IPS-18c (cell line): ENCODE measurements around the gene MFNG.

ENCODE experiments used
- H3K4me3 ChIP-seq: 2 replicates; pipeline ENCODE4 v1.7.0; 2013; ENCODE audit warnings: low read depth, mild to moderate bottlenecking, low read length, moderate library complexity; ENCODE audit not compliant: insufficient read depth
- H3K9me3 ChIP-seq: one replicate; pipeline ENCODE4 v1.6.1; 2013; ENCODE audit warnings: mild to moderate bottlenecking, low read length, moderate library complexity; ENCODE audit not compliant: control insufficient read depth, insufficient read depth

The MFNG gene

DNA sequence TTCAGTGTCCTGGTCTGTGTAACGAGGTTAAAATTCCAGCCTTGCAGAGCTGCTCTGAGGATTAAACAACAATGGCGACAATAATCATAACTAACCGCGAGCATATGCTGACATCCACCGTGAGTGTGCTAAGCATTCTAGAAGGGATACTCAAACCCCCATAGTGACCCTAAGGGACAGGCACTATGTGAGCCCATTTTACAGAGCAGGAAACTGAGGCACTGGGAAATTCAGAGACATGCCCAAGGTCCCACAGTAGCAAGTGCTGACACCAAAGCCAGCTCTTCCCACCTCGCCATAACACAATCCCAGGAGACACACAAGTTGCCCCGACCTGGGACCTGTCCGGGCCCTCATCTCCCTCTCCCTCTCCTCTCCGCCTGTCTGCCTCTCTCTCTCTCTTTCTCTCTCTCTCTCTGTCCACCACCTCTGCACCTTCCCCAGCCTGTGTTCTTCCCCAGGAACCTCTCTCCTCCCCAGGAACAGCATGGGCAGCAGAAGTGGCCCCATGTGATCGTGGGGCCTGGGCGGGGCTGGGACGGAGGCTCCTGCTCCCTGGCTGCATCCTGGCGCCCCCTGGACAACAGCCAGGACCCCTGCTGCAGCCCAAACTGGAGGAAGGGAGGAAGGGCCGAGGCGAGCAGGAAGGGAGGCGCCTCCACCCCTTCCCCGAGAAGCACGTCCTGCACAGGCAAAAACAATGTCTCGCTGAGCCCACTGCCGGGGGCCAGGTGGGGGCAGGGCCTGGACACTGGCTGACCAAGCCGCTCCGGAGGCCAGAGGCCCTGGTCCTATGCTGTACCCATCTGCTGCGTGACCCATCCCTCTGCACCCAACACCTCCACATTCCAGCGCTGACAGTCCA, 14.8 kb upstream of the MFNG start:
- Histone ChIP-seq H3K4me3 (no peak overlapping the region), H3K9me3 (no peaks in the 10 kb centered on the region)

DNA sequence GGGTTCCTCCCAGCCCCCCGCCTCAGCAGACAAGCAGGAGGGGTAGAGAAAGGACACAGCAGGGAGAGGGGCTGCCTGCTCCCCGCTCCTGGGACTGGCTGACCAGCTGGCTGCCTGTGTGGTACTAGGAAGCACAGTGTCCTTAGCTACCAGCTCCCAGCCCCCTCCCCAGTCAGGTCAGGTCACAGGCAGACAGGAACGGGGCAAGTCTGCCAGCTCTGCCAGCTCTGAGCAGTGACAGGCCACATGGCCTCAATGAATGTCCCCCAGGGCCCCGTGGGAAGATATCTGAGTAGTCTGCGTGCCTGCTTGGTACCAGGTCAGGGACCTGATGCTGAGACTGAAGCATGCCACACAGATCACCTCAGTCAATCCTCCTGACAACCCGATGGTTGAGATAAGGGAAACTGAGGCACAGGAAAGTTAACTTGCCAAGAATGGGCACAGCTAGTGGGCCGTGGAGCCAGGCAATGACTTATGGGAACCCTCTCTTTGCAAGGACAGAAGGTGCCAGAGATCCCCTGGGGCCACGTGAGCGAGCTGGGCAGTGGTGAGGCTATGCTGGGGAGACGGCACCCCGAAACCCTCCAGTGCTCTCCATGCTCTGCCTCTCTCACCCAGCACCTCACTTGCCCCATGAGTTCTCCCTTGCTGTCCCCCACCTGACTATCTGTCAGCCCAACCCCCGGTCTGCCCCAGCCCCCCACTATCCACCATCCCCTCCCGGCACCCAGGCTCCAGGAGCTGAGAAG, 13.8 kb upstream of the MFNG start:
- no peaks in the 10 kb centered on the region for H3K9me3 ChIP-seq
- H3K4me3 ChIP-seq: no peak overlapping the region

DNA sequence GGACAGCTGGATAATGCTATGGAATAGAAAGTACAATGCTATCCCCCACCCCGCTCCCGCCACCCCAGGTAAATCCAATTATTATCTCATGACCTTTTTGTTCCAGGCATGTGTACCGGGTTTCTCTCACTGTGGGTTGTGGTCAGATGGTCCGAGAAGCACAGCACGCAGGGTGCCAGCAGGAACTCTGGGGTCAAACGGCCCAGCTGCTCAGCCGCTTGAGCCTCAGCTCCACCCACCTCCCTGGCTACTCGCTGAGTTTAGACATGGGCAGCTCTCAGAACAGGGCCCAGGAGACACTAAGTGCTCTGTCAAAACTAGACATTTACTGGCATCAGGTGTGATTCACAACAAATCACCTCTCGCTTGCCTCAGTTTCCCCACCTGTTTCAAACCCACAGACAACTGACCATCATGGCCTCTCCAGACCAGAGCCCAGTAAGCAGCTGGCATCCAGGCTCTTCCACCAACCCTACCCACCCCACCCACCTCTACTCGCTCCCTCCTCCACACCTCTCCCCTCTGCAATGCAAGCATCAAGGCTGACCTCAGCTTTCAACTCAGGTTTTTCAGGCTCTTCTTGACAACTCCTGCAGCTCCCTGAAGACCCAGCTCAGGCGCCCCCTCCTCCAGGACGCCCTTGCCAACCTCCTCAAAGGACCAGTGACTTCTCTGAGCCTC, 13.0 kb upstream of the MFNG start:
- Histone ChIP-seq H3K4me3 (no peak overlapping the region), H3K9me3 (no peaks in the 10 kb centered on the region)

DNA sequence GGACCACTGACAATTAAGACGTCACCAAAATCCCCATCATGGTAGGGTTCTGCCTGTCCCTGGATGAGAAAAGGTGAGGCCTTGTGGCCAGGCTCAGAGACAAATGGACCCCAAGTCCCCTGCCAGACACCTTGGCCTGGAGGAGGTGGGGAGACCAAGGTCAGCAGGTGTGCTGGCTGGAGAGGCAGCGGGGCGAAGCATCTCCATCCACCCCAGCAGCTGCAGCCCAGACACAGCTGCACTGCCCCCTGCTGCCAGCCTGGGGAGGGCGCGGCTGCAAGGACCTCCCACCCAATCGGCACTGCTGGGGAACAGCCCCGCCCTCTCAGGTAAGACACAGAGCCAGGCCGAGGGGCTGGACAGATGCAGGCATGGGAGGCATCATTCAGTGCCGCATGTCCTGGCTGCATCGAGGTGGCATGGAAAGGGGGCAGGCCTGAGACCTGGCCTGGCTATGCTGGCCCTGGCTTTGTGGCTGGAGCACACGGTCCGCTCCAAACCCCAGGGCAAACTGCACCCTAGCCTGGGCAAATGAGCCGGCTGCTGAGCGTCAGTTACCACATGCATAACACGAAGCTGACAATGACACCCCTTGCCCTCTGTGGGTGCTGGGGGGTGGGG, 12.2 kb upstream of the MFNG start:
- H3K4me3 ChIP-seq: no peak overlapping the region
- H3K9me3 ChIP-seq: no peaks in the 10 kb centered on the region

DNA sequence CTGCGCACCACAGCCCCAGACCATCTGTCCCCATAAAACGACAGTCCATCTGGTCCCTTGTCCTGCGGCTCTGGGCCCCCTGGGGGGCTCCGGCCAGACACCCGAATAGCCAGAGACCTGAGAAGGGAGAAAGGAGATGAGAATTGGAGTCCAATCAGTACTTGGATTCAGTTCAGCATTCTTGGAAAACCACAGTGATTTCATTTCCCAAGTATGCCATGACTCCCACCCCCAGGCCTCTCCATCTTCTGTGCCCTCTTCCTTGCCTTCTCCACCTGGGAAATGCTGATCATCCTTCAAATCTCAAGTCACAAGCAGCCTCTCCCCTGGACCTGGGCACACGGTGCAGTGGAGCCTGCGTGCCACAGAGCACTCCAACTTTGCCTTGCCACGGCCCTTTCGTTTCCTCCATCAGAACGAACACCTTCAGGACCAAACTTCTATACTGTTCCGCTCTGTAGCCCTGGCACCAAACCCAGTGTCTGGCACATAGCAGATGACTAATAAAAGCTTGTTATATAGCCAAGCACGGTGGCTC, 10.9 kb upstream of the MFNG start:
- no peak overlapping the region for H3K4me3 ChIP-seq
- no peaks in the 10 kb centered on the region for H3K9me3 ChIP-seq

DNA sequence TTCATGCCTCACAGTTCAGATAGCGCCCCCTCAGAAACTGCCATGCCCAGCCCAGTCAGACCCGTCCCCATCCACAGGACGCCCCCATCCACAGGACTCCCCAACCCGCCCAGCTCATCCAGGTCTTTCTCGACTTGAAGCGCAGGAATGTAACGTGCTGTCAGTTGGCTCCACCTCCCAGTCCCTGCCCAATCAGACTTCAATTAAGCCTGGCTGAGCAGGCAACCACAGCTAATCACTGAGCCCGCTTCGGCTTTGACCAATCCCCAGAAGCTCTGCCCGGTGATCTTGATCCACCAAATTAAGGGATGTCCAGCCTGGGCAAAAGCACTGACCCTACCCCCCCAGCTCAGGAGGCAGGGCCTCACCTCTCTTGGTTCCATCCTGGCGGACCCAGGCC, 10.5 kb upstream of the MFNG start:
- no peak overlapping the region for H3K4me3 ChIP-seq
- H3K9me3 ChIP-seq: no peaks in the 10 kb centered on the region

DNA sequence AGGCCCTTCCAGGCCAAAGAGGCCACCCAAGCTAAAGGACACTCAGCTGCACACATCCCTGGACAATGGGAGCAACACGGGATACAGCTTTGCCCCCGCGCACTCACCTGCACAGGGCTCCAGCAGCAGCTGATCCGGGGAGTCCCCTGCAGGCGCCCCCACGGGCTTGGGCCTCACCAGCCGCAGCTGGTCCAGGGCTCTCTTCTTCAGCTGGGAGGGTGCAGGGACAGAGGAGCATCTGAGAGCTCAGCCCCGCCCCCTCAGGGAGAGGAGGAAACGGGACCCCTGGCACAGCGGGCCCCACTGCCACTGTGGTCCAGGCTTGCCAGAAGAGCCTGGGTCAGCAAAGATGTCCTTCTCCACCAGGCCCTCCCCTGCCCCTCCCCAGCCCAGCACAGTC, 7.8 kb upstream of the MFNG start:
- Histone ChIP-seq H3K9me3 (no peaks in the 10 kb centered on the region), H3K4me3 (no peak overlapping the region)

DNA sequence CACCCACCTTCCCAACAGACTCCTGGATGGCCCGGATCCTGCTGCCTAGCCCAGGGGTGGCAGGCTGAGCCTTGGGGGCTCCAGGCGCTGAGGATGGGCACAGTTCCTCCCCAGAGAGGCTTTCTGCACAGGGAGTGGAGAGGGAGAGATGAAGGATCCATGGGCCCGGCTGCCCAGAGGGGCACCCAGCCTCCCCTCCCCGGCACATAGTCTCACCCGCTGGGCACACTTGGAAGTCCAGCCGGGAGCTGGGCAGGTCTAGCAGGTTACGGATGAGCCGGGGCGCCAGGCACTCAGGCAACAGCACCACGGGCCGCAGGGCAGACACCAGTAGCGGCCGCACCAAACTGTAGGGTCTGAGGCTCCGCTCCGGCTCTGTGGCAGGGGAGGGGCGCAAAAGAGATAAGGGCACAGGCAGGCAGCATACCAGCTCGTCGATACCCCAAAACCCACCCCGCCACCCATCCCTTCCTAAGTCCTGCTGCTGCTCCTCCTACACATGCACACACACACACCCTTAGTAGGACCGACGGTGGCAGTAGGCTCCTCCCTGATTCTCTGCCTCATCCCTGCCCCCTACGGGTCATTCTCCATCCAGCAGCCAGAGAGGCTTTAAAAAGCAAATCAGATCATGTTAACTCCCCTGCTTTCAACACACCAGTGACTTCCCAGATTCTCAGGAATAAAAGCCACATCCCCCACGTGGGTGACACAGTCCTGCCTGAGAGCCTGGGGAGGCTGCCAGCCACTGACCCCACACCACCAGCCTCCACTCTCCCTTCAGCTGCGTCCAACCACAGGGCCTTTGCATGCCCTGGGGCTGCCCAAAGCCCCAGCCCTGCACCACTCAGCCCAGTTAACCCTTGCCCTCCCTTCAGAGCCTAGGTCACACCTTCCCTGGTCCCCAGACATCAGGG, 6.5 kb upstream of the MFNG start:
- Histone ChIP-seq H3K4me3 (no peak overlapping the region), H3K9me3 (no peaks in the 10 kb centered on the region)

DNA sequence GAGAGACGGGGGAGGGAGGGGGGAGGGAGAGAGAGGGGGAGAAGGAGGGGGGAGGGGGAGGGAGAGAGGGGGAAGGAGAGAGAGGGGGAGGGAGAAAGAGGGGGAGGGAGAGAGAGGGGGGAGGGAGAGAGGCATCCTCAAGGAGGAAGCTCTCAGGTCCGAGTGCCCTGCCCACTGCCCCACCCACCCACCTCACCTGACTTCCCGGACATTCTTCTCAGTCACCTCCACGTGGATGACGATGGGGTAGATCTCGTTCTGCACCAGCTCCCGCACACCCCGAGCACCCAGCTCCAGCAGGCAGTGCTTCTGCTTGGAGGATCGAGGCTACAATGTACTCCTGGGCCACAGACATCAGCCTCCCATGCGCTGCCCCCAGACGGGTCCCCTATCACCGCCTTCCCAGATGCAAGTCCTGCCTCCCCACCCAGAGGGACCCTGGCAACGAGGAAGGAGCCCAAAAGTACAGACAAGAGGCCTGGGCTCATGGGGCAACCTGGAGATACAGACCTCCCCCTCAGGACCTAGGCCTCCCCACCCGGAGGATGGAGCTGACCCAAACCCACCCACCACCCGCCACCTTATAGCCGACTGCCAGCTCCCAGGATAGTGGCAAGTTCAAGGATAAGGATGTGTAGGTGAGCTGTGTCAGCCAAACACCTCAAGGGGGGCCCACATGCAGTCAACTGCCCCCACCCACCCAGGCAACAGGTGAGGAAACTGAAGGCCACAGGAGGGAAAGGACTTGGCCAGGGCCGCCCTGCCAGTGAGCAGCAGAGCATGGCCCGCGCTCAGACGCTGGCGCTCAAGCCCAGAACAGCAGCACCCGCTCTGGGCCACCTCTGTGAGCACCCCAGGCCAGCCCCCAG, 5.6 kb upstream of the MFNG start:
- Histone ChIP-seq H3K4me3 (no peak overlapping the region), H3K9me3 (no peaks in the 10 kb centered on the region)

DNA sequence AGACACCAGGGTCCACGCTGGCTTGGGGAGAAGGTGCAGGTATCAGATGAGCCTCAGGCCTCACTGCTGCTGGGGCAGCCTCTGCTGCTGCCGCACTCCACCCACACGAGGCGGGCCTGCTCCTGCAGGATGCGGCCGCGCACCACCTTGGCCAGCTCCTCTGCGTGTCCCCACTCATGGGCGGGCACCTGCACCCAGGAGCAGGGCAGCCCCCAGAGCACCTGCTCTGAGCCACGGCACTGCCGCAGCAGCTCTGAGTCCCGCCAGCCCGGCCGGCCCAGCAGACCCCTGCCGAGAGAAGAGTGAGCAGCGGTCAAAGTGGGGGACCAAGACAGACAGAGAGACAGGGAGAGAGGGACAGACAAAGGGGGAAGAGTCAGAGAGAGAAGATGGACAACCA, 4.9 kb upstream of the MFNG start:
- H3K9me3 ChIP-seq: no peaks in the 10 kb centered on the region
- no peak overlapping the region for H3K4me3 ChIP-seq

DNA sequence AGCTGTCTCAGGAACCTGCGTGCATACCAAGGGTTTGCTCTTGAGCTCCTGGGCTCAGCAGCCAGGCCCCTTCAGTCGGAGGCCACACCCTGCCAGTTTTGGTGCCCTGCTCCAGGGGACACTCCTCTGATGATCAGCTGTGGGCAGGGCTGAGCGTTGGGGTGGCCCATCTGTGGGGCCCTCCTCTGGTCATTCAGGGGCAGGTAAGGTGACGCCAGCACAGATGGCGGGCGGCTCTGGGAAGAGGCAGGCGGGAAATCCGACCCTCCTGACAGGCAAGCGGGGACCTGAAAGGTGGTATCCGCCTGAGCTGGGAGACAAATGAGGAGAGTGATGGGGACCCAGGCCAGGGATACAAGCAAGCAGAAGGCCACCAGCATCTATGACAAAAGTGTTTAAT, 3.8 kb upstream of the MFNG start:
- H3K9me3 ChIP-seq: no peaks in the 10 kb centered on the region
- H3K4me3 ChIP-seq: no peak overlapping the region

DNA sequence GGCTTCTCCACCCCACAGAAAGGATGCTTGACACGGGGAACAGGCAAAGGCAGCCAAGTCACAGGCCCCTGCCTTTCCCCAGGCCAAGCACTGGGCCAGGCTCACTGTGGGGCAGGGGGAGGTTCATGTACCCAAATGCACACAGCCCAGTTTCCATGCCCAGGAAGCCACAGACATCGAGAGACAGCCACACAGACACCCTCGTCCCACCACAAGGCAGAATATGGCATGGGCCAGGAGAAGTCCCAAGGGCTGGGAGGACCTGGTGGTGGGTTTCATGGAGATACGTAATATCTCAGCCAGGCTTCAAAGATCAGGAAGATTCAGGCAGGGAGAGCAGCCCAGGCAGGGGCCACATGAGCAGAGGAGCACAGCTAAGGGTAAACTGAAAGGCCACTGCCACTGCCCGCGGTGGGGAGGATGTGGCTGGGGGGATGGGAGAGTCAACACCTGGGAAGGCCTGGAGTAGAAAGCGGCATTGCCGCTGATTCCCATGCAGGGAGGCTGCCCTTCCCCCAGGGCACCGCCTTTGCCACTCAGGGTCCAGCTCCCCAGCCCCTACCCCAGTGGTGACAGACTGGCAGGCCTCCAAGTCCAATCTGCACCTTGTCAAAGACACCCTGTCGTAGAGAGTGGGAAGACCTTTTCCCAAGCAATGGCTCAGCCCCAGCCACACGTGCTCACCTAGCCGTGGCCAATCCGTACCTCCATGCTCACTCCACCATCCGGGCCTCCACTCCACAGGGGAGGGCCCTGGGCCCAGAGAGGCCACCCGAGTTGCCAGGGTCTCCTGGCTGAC, 2.4 kb upstream of the MFNG start:
- Histone ChIP-seq H3K4me3 (no peak overlapping the region), H3K9me3 (no peaks in the 10 kb centered on the region)

DNA sequence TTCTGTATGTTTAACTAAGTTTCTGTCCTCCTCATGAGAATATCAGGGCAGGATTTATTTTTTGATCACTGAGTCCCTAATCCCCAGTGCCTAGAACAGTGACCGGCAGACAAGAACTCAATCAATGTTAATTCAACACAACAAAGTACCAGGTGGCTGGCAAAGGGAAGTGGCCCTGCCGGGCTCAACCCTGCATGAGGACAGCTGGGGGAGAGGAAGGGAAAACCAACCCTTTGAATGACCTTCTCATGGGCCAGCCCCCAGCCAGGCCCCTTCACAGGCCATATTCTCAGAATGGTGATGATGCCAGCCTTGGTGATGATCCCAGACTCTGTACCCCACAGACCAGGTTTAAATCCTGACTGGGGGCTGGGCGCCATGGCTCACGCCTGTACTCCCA, 1.4 kb upstream of the MFNG start:
- Histone ChIP-seq H3K9me3 (no peaks in the 10 kb centered on the region), H3K4me3 (no peak overlapping the region)

DNA sequence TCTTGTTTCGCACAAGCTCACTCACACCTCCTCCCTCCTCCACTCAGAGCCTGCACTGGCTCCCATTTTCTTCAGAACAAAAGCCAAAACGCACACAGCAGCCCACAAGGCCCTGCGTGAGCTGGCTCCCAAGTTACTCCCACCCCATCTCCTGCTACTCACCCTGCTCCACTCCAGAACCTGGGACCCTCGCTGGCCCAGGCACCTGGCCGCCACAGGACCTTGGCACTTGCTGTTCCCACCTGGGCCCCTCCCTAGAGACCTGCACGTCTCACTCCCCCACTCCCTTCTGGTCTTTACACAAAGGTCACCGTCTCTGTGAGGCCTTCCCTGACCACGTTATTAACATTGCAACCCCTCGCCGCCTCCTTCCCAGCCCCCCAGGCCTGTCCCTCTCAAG, 945 bp upstream of the MFNG start:
- H3K9me3 ChIP-seq: no peaks in the 10 kb centered on the region
- H3K4me3 ChIP-seq: no peak overlapping the region
